DND-41 (cell line): ENCODE results near the gene HABP4.

Experiments used
- CTCF ChIP-seq: IDR thresholded peaks from 2 replicates; pipeline ENCODE4 v1.5.1; 2012; ENCODE audit warnings: borderline replicate concordance, low read length, moderate library complexity, mild to moderate bottlenecking; ENCODE audit not compliant: poor library complexity, severe bottlenecking; ENCODE audit errors: extremely low read depth
- EZH2 ChIP-seq: IDR thresholded peaks from 3 replicates; pipeline ENCODE4 v1.6.1; 2012; ENCODE audit warnings: borderline replicate concordance, low read depth, mild to moderate bottlenecking, moderate library complexity, low read length, inconsistent platforms; ENCODE audit not compliant: severe bottlenecking

GRCh38 chr9:96478829-96479371, 28.9 kb downstream of the HABP4 start:
- TF ChIP-seq CTCF (no peak), EZH2 (no peak)
